Measurements from ENCODE around the gene KCNMB2. TPM values are rescaled to one million over a fixed set of nuclear protein-coding genes. Genes with fewer than 3 reads are reported as not detected.

KCNMB2 gene
- total RNA-seq, 1 experiment from 2014 or later = not detected

DNA sequence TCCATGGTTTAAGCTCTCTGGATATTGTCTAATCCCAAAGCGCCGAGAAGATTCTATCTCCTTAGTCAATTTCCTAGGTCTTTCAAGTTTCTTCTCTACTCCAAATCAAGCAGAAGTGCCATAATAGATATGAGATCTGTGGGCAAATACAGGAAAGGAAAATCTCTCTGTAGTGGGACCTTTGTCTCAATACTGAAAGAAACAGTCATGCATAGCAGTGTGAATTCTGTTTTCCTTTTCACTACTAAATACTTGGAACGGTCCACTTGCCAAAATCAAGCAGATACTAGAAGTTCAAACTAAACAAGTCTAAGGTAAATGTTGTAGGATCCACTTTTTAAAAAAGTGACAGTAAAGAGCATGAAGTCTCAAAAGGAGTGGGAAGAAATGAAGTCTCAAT is 298.8 kb downstream of the KCNMB2 start:
- ChIA-PET CTCF (interaction anchor here (0.6 kb wide), 1 partner anchor 91 kb away, joined by 3 read pairs; no protein-coding TSS in a partner anchor), POLR2A (ENCODE audit: low non-redundant PET) (no interaction called here)
- Histone ChIP-seq H3K9me3 (ENCODE audit: low read depth, low read length, poor library complexity, severe bottlenecking) (no peaks in the 10 kb centered on the region), H3K27ac (ENCODE audit: low read depth, low read length, poor library complexity, severe bottlenecking) (no peak overlapping the region), H3K27me3 (replicated peaks; ENCODE audit: insufficient read depth, low read depth, low read length, poor library complexity) (no peaks in the 10 kb centered on the region), H3K36me3 (ENCODE audit: insufficient read depth, low read length, poor library complexity, severe bottlenecking) (no peaks in the 10 kb centered on the region), H3K4me3 (ENCODE audit: low read depth, low read length, poor library complexity, severe bottlenecking) (no peak overlapping the region), H3K4me1 (ENCODE audit: insufficient read depth, low read length, poor library complexity, severe bottlenecking) (no peaks in the 10 kb centered on the region)
- no peak for TF ChIP-seq EZH2 (IDR thresholded peaks at IDR 0.05; ENCODE audit: borderline replicate concordance, low read depth, low read length, poor library complexity, severe bottlenecking)
- TF ChIP-seq CTCF (conservative IDR thresholded peaks at IDR 0.05; ENCODE audit: low read depth, low read length) = no peak
- DNase-seq (ENCODE audit: low spot score) = no peak
- no TSS peak for BruUV-seq (replicated peaks)
- intact Hi-C loops (cut with micrococcal nuclease; ENCODE audit: unreplicated experiment) = no loop called here

DNA sequence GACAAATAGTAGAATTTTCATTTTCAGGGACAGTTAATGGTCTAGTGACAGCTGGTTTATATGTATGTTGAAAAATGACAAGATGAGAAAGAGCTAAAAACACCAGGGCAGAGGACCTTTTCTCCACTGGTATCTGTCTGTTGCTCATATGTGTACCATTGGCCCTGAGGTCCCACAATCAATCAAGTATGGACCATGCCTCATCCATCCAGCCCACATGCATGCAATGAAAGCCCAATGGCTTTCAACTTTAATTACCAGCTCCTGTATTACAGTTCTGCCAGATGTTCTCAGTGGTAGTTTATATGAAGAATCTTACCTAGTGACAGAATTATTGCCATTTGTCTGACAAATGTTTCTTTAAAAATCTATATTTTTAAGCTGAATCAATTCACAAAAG is 301.3 kb downstream of the KCNMB2 start:
- H3K27me3 ChIP-seq (replicated peaks; ENCODE audit: insufficient read depth, low read depth, low read length, poor library complexity) = no peaks in the 10 kb centered on the region
- H3K36me3 ChIP-seq (ENCODE audit: insufficient read depth, low read length, poor library complexity, severe bottlenecking) = no peaks in the 10 kb centered on the region
- no TSS peak for BruUV-seq (replicated peaks)
- no peak overlapping the region for H3K27ac ChIP-seq (ENCODE audit: low read depth, low read length, poor library complexity, severe bottlenecking)
- H3K4me1 ChIP-seq (ENCODE audit: insufficient read depth, low read length, poor library complexity, severe bottlenecking) = no peaks in the 10 kb centered on the region
- intact Hi-C loops (cut with micrococcal nuclease; ENCODE audit: unreplicated experiment) = no loop called here
- CTCF ChIA-PET = no interaction called here
- no peaks in the 10 kb centered on the region for H3K9me3 ChIP-seq (ENCODE audit: low read depth, low read length, poor library complexity, severe bottlenecking)
- POLR2A ChIA-PET (ENCODE audit: low non-redundant PET) = no interaction called here
- H3K4me3 ChIP-seq (ENCODE audit: low read depth, low read length, poor library complexity, severe bottlenecking) = no peak overlapping the region
- DNase-seq (ENCODE audit: low spot score) = no peak
- TF ChIP-seq CTCF (conservative IDR thresholded peaks at IDR 0.05; ENCODE audit: low read depth, low read length) (no peak), EZH2 (IDR thresholded peaks at IDR 0.05; ENCODE audit: borderline replicate concordance, low read depth, low read length, poor library complexity, severe bottlenecking) (no peak)

GRCh38 chr3:178840586-178840985 is 304.4 kb downstream of the KCNMB2 start:
- Histone ChIP-seq H3K27ac (ENCODE audit: low read depth, low read length, poor library complexity, severe bottlenecking) (no peak overlapping the region), H3K9me3 (ENCODE audit: low read depth, low read length, poor library complexity, severe bottlenecking) (no peaks in the 10 kb centered on the region), H3K4me3 (ENCODE audit: low read depth, low read length, poor library complexity, severe bottlenecking) (no peak overlapping the region), H3K4me1 (ENCODE audit: insufficient read depth, low read length, poor library complexity, severe bottlenecking) (no peaks in the 10 kb centered on the region), H3K36me3 (ENCODE audit: insufficient read depth, low read length, poor library complexity, severe bottlenecking) (no peaks in the 10 kb centered on the region), H3K27me3 (replicated peaks; ENCODE audit: insufficient read depth, low read depth, low read length, poor library complexity) (no peaks in the 10 kb centered on the region)
- intact Hi-C loops (cut with micrococcal nuclease; ENCODE audit: unreplicated experiment) = no loop called here
- CTCF ChIA-PET = no interaction called here
- POLR2A ChIA-PET (ENCODE audit: low non-redundant PET) = no interaction called here
- BruUV-seq (replicated peaks) = no TSS peak
- no peak for DNase-seq (ENCODE audit: low spot score)
- TF ChIP-seq CTCF (conservative IDR thresholded peaks at IDR 0.05; ENCODE audit: low read depth, low read length) = no peak
- TF ChIP-seq EZH2 (IDR thresholded peaks at IDR 0.05; ENCODE audit: borderline replicate concordance, low read depth, low read length, poor library complexity, severe bottlenecking) = no peak
